NOMO-1 treated with DMSO at 0.1 percent for 48 hours (cell line): ENCODE data around the gene FUT3.
"Not testable (repeated sequence)": the region's sequence is repeated elsewhere in the genome, so short reads cannot be mapped to it uniquely, and the experiment has no call there.

Experiments used
- DNase-seq: peaks from one replicate; lab custom pipeline; 2025; ENCODE audit not compliant: unreplicated experiment; lab: John Stamatoyannopoulos, UW

The FUT3 gene

DNA sequence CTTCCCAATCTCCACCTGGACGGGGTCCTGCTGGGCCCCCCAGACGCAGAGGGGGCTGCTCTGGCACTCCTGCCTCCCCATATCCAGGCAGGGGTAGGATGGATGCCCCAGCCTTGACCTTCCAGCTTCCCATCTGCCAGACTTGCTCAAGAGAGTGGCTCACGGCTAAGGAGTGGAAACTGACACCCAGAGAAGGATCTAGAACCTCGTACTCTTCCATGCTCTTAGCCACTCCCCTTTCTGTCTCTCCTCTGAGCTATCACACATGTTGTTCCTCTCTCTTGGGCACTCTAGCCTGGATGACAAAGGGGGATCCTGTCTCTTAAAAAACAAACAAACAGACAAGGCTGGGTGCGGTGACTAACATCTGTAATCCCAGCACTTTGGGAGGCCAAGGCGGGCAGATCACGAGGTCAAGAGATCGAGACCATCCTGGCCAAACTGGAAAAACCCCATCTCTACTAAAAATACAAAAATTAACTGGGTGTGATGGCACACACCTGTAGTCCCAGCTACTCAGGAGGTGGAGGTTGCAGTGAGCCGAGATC is 31.2 kb upstream of the FUT3 start:
- DNase-seq = no peak

DNA sequence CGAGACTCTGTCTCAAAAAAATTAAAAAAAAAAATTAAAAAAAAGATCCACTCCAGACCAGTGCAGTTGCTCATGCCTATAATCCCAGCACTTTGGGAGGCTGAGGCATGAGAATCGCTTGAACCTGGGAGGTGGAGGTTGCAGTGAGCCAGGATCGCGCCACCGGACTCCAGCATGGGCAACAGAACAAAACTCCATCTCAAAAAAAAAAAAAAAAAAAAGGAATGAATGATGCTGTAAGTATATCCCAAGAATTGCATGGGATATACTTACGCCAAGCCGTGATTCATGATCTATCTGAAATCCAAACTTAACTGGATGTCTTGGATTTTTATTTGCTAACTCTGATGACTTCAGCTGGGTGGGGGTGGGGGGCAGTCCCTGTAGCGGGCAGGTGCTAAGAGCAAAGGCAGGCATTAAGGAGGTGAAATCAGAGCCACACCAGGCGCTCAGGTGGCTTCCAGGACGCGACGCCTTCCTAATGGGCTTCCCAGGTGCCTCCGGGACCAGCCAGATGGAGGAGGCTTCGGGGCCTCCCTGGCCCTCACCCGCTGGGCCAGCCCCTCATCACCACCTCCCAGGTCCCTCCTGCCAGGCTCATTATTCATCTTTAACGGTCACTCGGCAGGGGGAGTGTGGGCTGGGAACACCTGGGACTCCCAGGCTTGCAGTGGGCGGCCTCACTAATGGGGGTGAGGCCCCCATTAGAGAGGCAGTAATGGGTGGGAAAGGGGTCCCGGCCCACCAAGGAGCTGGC is 30.5 kb upstream of the FUT3 start:
- DNase-seq = no peak

DNA sequence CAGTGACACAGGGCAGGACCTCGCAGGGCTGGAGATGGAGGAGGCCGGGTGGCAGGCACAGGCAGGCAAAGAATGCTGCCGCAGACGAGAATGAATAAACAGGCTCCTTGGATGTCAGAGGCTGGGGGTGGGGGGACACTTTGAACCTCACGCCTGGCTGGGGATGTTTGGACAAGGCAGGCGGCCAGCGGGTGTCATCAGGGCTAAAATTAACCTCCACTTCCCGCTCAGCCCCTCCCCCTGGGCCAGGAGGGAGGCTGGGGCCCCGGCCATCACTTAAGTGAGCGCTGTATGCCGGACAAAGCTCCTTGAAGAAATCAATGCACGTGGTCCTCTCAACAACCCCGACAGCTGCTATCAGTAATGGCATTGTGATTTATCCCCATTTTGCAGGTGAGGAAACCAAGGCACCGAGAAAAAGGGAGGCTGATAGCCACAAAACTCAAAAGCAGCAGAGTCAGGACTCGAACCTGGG is 29.4 kb upstream of the FUT3 start:
- no peak for DNase-seq

DNA sequence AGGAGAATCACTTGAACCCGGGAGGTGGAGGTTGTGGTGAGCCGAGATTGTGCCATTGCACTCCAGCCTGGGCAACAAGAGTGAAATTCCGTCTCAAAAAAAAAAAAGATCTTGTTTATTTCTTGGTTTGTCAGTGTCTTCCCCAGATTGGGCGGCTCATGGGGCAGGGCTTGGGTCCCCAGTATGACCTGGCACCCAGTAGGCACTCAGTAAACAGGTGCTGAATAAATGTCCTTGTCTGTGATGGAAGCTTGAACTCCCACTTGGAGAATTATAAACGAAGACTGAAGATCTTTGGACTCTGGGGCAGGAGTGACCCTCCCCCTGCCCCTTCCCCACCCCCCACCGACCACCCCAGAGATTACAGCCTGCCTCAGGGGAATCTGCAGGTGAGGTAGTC is 28.9 kb upstream of the FUT3 start:
- no peak for DNase-seq

DNA sequence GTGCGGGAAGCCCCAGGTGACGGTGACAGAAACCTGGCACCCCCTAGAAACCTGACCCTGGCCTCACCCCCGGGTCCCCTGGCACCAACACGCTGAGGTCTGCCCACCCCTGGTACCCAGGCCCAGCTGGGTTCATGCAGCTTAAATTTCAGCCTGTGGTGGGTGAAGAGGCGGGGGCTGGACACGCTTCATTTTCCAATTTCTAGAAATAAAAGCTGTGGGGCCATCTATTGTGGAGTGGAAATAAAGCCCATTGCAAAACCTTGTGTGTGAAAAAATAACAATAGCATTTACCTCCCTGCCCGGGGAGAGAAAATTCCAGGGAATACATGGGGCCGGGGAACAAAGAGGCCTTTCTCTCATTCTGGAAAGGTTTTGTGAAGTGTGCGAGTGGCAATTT is 26.6 kb upstream of the FUT3 start:
- DNase-seq = no peak

DNA sequence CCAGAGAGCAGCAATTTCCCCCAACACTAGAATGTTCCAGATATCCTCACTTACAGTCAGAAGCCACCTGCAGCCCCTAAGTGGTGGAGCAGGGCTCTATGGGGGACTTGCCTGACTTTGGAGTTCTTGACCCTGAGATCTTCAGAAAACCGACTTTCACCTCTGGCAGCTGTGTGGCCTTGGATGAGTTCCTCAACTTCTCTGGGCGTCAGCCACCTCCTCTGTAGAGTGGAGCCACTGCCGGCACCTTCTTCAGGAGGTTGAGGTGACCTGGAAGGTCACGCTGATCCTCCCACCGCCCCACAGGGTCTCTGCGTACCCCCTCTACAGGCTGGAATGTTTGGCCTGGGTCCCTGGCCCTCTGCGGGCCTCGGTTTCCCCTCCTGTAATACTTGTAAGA is 26.2 kb upstream of the FUT3 start:
- DNase-seq = no peak

DNA sequence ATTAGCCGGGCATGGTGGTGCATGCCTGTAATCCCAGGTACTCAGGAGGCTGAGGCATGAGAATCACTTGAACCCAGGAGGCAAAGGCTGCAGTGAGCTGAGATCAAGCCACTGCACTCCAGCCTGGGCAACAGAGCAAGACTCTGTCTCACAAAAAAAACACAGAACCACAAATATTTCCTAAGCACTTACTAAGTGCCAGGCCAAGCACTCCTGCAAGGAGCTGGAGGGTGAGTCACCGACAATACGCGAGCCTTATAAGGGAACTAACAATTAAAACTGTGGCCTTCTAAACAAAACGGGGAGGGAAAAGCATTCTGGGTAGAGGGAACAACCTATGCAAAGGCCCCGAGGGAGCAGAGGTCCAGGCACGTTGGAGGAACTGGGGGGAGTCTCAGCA is 23.2 kb upstream of the FUT3 start:
- peak; percentile 68 for DNase-seq

DNA sequence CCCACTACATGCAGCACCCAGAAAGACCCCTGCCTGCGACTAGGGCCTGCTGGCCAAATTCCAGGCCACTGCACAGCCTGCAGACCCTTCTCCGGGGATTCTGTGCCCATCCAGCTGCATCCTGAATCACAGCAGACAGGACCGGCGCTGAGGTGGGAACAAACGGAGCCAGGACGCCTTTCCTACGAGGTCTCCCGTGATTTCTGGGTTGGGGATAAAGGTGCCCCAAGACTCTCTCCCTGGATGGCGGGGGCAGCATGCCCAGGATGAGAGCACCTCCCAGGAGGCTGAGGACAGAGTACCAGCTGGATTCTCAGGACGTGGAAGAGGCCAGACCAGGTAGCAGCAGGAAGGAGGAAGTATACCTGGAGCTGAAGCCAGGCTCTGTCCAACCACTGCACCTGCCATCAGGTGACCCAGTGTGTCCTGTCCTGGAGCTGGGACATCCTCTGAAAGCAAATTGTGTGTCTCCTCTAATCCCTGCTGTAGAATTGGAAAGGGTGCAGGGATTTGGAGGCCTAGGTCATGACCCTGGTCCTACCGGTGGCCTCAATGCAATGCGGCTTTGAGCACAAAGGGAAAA is 22.5 kb upstream of the FUT3 start:
- no peak for DNase-seq

DNA sequence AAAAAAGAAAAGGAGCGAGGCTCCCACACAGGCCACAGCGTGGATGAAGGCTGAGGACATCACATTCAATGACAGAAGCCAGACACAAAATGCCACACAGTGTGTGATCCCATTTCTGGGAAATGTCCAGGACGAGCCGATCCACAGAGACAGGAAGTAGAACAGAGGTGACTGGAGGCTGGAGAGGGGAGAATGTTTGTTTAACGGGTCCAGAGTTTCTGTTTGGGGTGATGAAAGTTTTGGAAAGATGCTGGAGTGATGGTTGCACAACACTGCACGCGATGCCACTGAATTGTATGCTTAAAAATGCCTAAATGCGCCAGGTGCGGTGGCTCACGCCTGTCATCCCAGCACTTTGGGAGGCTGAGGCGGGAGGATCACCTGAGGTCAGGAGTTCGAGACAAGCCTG is 19.7 kb upstream of the FUT3 start:
- no peak for DNase-seq

DNA sequence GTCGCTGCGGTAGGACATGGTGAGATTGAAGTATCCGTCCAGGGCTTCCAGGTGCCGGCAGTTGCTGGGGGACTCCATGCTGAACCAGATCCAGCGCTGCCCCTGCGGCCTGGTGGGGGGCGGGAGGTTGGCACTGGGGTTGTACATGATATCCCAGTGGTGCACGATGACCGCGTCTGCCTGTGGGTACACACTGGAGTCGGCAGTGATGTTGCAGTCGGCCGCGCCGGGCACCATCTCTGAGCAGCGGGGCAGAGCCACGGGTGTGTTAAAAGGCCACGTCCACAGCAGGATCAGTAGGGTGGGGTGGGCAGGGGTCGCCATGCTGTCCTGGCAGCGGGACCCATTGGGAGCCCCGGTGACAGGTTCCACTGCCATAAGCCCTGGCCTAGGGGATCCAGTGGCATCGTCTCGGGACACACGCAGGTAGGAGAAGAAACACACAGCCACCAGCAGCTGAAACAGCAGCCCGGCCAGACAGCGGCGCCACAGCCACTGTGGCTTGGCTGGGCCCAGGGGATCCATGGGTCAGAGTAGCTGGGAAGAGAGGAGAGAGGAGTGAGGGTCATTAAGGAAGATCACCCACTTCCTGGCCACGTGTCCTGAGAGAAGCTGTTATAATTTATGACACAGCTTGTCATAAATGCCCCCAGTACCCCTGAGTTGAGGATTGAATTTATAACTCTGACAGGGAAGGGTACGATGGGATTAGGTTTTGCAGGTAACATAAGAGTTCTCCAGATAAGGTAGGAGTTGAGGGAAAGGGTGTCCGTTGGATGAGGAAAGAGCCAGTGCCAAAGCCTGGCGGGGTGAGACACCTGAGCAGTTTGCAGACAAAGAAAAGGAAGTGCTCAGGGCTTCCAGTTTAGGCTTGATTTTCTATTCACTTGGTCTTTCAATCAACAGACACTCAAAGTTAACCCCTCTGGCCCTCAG is 16.2 kb upstream of the FUT3 start:
- DNase-seq = no peak

DNA sequence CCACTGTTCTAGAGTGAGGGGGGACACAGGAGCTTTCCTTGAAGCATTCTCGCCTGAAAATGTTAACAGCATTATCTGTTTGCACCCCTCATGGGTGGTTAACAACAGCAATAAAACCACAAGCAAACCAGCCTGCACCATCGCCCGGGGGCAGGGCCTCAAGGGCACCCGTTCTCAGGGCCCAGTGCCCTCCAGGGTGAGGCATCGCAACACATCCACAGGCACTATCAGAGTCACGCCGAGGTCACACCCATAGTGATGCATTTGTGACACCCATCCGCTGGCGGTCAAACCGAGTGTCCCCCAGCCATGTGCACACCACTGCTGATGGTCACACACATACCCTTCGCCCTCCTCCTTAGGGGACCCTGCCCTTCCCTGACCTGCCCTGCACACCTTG is 14.5 kb upstream of the FUT3 start:
- DNase-seq = no peak

DNA sequence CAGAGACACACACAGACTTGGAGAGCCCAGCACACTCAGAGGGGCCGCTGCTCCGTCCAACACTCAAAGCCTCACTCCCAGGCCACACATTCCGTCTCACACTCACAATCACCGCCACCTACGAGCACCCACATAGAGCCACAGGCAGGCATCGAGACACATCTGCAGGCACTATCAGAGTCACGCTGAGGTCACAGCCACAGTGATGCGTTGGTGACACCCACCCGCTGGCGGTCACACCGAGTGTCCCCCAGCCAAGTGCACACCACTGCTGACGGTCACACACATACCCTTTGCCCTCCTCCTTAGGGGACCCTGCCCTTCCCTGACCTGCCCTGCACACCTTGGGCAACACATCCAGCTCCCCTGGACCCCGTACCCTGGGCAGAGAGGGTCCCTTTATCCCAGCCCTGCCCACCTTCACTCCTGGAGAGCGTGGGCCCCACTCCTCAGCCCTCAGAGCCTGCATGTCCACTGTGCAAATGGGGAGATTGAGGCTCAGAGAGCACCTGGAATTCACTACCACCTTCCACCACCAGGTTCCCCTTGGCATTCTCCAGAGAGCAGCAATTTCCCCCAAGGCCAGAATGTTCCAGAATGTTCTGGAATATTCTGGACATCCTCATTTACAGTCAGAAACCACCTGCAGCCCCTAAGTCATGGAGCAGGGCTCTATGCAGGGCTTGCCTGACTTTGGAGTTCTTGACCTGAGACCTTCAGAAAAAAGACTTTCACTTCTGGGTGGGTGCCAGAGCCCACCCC is 13.7 kb upstream of the FUT3 start:
- no peak for DNase-seq

DNA sequence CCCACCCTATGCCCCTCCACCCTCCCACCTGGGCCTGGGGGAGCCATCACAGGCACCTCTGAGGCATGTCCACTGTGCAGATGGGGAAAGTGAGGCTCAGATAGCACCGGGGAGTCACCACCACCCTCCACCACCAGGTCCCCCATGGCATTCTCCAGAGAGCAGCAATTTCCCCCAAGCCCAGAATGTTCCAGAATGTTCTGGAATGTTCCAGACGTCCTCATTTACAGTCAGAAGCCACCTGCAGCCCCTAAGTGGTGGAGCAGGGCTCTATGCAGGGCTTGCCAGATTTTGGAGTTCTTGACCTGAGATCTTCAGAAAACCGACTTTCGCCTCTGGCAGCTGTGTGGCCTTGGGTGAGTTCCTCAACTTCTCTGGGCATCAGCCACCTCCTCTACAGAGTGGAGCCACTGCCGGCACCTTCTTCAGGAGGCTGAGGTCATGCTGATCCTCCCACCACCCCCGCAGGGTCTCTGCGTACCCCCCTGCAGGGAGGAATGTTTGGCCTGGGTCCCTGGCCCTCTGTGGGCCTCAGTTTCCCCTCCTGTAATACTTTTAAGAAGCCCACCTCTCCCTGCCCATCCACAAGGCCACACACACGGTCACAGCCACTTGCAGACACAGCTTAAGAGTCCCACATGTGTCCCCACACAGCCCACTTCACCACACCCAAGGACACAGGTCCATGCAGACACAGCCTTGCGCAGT is 12.9 kb upstream of the FUT3 start:
- no peak for DNase-seq

DNA sequence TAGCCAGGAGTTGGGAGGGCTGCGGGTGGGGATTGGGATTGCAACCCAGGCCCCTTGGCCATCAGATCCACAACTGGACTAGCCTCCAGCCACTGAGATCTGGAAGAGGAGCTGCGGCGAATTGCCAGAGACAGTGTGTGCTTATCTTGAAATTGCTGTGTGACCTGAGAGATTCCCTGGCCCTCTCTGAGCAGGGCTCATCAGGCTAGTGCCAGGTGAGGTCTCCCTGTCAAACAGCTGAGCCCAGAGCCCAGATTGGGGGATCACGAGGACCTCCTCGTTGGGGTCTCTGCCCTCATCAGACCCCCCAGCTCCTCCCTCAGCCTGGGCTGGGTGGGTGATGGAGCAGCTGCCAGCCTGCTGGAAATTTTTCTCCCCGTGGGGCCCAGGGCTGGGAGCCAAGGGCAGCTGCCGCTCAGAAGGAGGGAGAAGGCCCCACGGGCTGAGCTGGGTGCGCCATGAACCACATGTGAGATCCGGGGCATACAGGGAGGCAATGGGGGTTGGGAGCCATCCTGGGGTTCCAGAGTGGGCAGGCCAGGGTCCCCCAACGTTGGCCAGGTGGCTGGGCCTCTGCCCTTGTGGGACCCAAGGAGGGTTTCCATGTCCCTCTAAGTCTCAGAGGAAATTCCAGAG is 11.9 kb upstream of the FUT3 start:
- no peak for DNase-seq

DNA sequence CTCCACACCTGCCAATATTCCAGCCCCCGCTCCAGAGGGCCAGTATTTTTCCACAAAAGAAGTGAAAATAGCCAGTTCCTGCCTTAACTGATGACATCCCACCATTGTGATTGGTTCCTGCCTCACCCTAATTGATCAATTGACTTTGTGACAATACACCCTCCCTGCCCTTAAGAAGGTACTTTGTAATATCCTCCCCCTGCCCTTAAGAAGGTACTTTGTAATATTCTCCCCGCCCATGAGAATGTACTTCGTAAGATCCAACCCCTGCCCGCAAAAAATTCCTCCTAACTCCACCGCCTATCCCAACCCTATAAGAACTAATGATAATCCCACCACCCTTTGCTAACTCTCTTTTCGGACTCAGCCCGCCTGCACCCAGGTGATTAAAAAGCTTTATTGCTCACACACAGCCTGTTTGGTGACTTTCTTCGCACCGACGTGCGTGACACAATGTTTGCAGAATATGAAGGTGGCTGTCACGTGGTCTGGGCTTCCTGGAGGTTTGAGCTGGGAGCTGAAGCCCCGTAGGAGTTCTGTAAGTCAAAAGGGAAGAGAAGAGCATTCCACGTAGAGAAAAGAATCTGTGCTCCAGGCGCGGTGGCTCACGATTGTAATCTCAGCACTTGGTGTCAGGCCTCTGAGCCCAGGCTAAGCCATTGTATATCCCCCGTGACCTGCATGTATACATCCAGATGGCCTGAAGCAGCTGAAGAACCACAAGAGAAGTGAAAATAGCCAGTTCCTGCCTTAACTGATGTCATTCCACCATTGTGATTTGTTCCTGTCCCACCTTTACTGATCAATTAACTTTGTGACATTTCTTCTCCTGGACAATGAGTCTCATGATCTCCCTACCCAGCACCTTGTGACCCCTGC is 6.2 kb upstream of the FUT3 start:
- DNase-seq = no peak

DNA sequence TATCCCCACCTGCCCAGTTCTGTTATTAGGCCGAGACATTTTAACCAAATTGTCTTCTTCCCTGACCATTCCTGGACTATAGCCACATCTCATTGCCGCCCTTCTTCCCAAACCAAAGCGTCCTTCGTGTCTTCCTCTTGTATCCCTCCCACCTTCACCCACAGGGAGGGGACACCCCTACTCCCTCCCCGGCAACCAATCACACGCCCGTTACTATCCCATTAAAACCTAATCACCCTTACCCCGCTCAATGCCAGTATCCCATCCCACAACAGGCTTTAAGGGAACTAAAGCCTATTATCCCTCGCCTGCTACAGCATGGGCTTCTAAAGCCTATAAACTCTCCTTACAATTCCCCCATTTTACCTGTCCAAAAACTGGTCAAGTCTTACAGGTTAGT is 3.9 kb upstream of the FUT3 start:
- DNase-seq = not testable (repeated sequence)

DNA sequence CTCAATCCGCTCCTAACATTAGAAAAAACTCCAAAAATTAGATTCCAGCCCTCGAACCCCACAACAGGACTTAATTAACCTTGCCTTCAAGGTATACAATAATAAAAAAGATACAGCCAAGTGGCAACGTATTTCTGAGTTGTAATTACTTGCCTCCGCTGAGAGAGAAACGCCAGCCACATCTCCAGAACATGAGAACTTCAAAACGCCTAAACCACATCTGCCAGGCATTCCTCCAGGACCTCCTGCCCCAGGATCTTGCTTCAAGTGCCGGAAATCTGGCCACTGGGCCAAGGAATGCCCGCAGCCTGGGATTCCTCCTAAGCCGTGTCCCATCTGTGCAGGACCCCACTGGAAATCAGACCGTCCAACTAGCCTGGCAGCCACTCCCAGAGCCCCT is 2.9 kb upstream of the FUT3 start:
- DNase-seq = not testable (repeated sequence)

DNA sequence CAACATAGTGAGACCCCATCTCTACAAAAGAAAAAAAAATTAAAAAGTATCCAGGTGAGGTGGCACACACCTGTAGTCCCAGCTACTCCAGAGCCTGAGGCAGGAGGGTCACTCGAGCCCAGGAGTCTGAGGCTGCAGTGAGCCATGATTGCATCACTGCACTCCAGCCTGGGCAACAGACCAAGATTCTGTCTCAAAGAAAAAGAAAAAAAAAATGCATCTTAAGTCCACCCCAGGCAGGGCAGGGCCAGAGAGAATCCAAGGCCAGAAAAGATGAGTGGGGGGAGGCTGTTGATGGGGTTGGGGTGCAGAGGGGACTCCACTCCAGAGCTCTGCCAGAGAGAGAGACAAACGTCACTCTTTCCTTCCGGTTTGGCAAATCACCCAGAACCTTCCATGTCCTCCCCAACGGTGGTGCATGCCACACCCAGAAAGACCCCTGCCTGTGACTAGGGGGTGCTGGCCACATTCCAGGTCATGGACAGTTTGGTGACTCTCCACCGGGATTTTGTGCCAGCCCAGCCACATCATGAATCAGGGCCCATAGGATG is 431 bp downstream of the FUT3 start:
- DNase-seq = no peak
